ENCODE data around the gene GALNT9. TPM values are rescaled to one million over a fixed set of nuclear protein-coding genes. Genes with fewer than 3 reads are reported as not detected.

GALNT9 gene
- total RNA-seq, 1 experiment from 2014 or later: not detected

- no peaks in the 10 kb centered on the region for H3K36me3 ChIP-seq (ENCODE audit: insufficient read depth, low read length)
- no peak overlapping the region for H3K4me3 ChIP-seq (ENCODE audit: low read length)
- DNase-seq: no peak
- H3K27ac ChIP-seq (ENCODE audit: low read length): no peak overlapping the region
- H4K20me1 ChIP-seq (ENCODE audit: insufficient read depth, low read depth, low read length): no peaks in the 10 kb centered on the region
- H3K27me3 ChIP-seq (ENCODE audit: low read length): no peaks in the 10 kb centered on the region
- no peaks in the 10 kb centered on the region for H3K4me1 ChIP-seq (ENCODE audit: low read length)
- H3K4me2 ChIP-seq (ENCODE audit: low read depth, low read length, poor library complexity, severe bottlenecking): no peak overlapping the region
- H3K9me3 ChIP-seq (ENCODE audit: low read length): no peaks in the 10 kb centered on the region
- H2AFZ ChIP-seq (ENCODE audit: low read length): no peak overlapping the region
- H3K9me2 ChIP-seq (replicated peaks; ENCODE audit: insufficient read depth, low read length): no peaks in the 10 kb centered on the region
- H3K9ac ChIP-seq (ENCODE audit: low read length): no peak overlapping the region
- no peaks in the 10 kb centered on the region for H3K79me2 ChIP-seq (ENCODE audit: low read length)
Measured at GRCh38 chr12:132217800-132218526, 111.4 kb downstream of the GALNT9 start.

GRCh38 chr12:132217371-132217770 is 112.0 kb downstream of the GALNT9 start:
- H3K4me1 ChIP-seq (ENCODE audit: low read length): no peaks in the 10 kb centered on the region
- H3K4me2 ChIP-seq (ENCODE audit: low read depth, low read length, poor library complexity, severe bottlenecking): no peak overlapping the region
- no peaks in the 10 kb centered on the region for H3K9me3 ChIP-seq (ENCODE audit: low read length)
- no peak overlapping the region for H2AFZ ChIP-seq (ENCODE audit: low read length)
- H3K27ac ChIP-seq (ENCODE audit: low read length): no peak overlapping the region
- H3K9me2 ChIP-seq (replicated peaks; ENCODE audit: insufficient read depth, low read length): no peaks in the 10 kb centered on the region
- H3K4me3 ChIP-seq (ENCODE audit: low read length): no peak overlapping the region
- H3K36me3 ChIP-seq (ENCODE audit: insufficient read depth, low read length): no peaks in the 10 kb centered on the region
- H3K9ac ChIP-seq (ENCODE audit: low read length): no peak overlapping the region
- no peaks in the 10 kb centered on the region for H4K20me1 ChIP-seq (ENCODE audit: insufficient read depth, low read depth, low read length)
- no peak for DNase-seq
- no peaks in the 10 kb centered on the region for H3K27me3 ChIP-seq (ENCODE audit: low read length)
- no peaks in the 10 kb centered on the region for H3K79me2 ChIP-seq (ENCODE audit: low read length)

- no peak overlapping the region for H3K27ac ChIP-seq (ENCODE audit: low read length)
- DNase-seq: no peak
- no peaks in the 10 kb centered on the region for H3K27me3 ChIP-seq (ENCODE audit: low read length)
Measured at GRCh38 chr12:132216354-132216987, 112.9 kb downstream of the GALNT9 start.

GRCh38 chr12:132215299-132215989 is 113.9 kb downstream of the GALNT9 start:
- Histone ChIP-seq H3K27me3 (ENCODE audit: low read length) (no peaks in the 10 kb centered on the region), H3K36me3 (ENCODE audit: insufficient read depth, low read length) (no peaks in the 10 kb centered on the region), H3K4me2 (ENCODE audit: low read depth, low read length, poor library complexity, severe bottlenecking) (no peak overlapping the region), H3K4me3 (ENCODE audit: low read length) (no peak overlapping the region), H3K27ac (ENCODE audit: low read length) (no peak overlapping the region), H4K20me1 (ENCODE audit: insufficient read depth, low read depth, low read length) (no peaks in the 10 kb centered on the region), H3K4me1 (ENCODE audit: low read length) (no peaks in the 10 kb centered on the region), H2AFZ (ENCODE audit: low read length) (no peak overlapping the region), H3K79me2 (ENCODE audit: low read length) (no peaks in the 10 kb centered on the region), H3K9me3 (ENCODE audit: low read length) (no peaks in the 10 kb centered on the region), H3K9me2 (replicated peaks; ENCODE audit: insufficient read depth, low read length) (no peaks in the 10 kb centered on the region), H3K9ac (ENCODE audit: low read length) (no peak overlapping the region)
- no peak for DNase-seq

More at GRCh38 chr12:132216354-132216987, 112.9 kb downstream of the GALNT9 start:
- H3K36me3 ChIP-seq (ENCODE audit: insufficient read depth, low read length): no peaks in the 10 kb centered on the region
- no peaks in the 10 kb centered on the region for H3K9me2 ChIP-seq (replicated peaks; ENCODE audit: insufficient read depth, low read length)
- no peaks in the 10 kb centered on the region for H3K4me1 ChIP-seq (ENCODE audit: low read length)
- H3K9me3 ChIP-seq (ENCODE audit: low read length): no peaks in the 10 kb centered on the region
- H3K4me2 ChIP-seq (ENCODE audit: low read depth, low read length, poor library complexity, severe bottlenecking): no peak overlapping the region
- no peaks in the 10 kb centered on the region for H3K79me2 ChIP-seq (ENCODE audit: low read length)
- H3K9ac ChIP-seq (ENCODE audit: low read length): no peak overlapping the region
- H3K4me3 ChIP-seq (ENCODE audit: low read length): no peak overlapping the region
- no peaks in the 10 kb centered on the region for H4K20me1 ChIP-seq (ENCODE audit: insufficient read depth, low read depth, low read length)
- no peak overlapping the region for H2AFZ ChIP-seq (ENCODE audit: low read length)

GRCh38 chr12:132214891-132215290 is 114.5 kb downstream of the GALNT9 start:
- no peaks in the 10 kb centered on the region for H3K9me2 ChIP-seq (replicated peaks; ENCODE audit: insufficient read depth, low read length)
- H3K4me3 ChIP-seq (ENCODE audit: low read length): no peak overlapping the region
- no peaks in the 10 kb centered on the region for H3K79me2 ChIP-seq (ENCODE audit: low read length)
- no peak overlapping the region for H3K4me2 ChIP-seq (ENCODE audit: low read depth, low read length, poor library complexity, severe bottlenecking)
- no peaks in the 10 kb centered on the region for H3K9me3 ChIP-seq (ENCODE audit: low read length)
- DNase-seq: no peak
- no peak overlapping the region for H3K27ac ChIP-seq (ENCODE audit: low read length)
- H3K4me1 ChIP-seq (ENCODE audit: low read length): no peaks in the 10 kb centered on the region
- H4K20me1 ChIP-seq (ENCODE audit: insufficient read depth, low read depth, low read length): no peaks in the 10 kb centered on the region
- no peaks in the 10 kb centered on the region for H3K27me3 ChIP-seq (ENCODE audit: low read length)
- H3K36me3 ChIP-seq (ENCODE audit: insufficient read depth, low read length): no peaks in the 10 kb centered on the region
- H3K9ac ChIP-seq (ENCODE audit: low read length): no peak overlapping the region
- no peak overlapping the region for H2AFZ ChIP-seq (ENCODE audit: low read length)

GRCh38 chr12:132214161-132214476 is 115.3 kb downstream of the GALNT9 start:
- Histone ChIP-seq H3K9me3 (ENCODE audit: low read length) (no peaks in the 10 kb centered on the region), H3K9ac (ENCODE audit: low read length) (no peak overlapping the region), H3K27me3 (ENCODE audit: low read length) (no peaks in the 10 kb centered on the region), H4K20me1 (ENCODE audit: insufficient read depth, low read depth, low read length) (no peaks in the 10 kb centered on the region), H3K4me1 (ENCODE audit: low read length) (no peaks in the 10 kb centered on the region), H3K4me3 (ENCODE audit: low read length) (no peak overlapping the region), H2AFZ (ENCODE audit: low read length) (no peak overlapping the region), H3K36me3 (ENCODE audit: insufficient read depth, low read length) (no peaks in the 10 kb centered on the region), H3K27ac (ENCODE audit: low read length) (no peak overlapping the region), H3K9me2 (replicated peaks; ENCODE audit: insufficient read depth, low read length) (no peaks in the 10 kb centered on the region), H3K79me2 (ENCODE audit: low read length) (no peaks in the 10 kb centered on the region), H3K4me2 (ENCODE audit: low read depth, low read length, poor library complexity, severe bottlenecking) (no peak overlapping the region)
- DNase-seq: no peak

- Histone ChIP-seq H3K27ac (ENCODE audit: low read length) (no peak overlapping the region), H3K9me3 (ENCODE audit: low read length) (no peaks in the 10 kb centered on the region)
Measured at GRCh38 chr12:132213359-132214160, 115.8 kb downstream of the GALNT9 start.

GRCh38 chr12:132211816-132212215 is 117.6 kb downstream of the GALNT9 start:
- Histone ChIP-seq H3K4me2 (ENCODE audit: low read depth, low read length, poor library complexity, severe bottlenecking) (no peak overlapping the region), H2AFZ (ENCODE audit: low read length) (no peak overlapping the region), H3K4me1 (ENCODE audit: low read length) (no peaks in the 10 kb centered on the region), H4K20me1 (ENCODE audit: insufficient read depth, low read depth, low read length) (no peaks in the 10 kb centered on the region), H3K9me2 (replicated peaks; ENCODE audit: insufficient read depth, low read length) (no peaks in the 10 kb centered on the region), H3K27ac (ENCODE audit: low read length) (no peak overlapping the region), H3K9ac (ENCODE audit: low read length) (no peak overlapping the region), H3K27me3 (ENCODE audit: low read length) (no peaks in the 10 kb centered on the region), H3K4me3 (ENCODE audit: low read length) (no peak overlapping the region), H3K79me2 (ENCODE audit: low read length) (no peaks in the 10 kb centered on the region), H3K9me3 (ENCODE audit: low read length) (no peaks in the 10 kb centered on the region), H3K36me3 (ENCODE audit: insufficient read depth, low read length) (no peaks in the 10 kb centered on the region)
- DNase-seq: no peak

More at GRCh38 chr12:132213359-132214160, 115.8 kb downstream of the GALNT9 start:
- Histone ChIP-seq H3K4me2 (ENCODE audit: low read depth, low read length, poor library complexity, severe bottlenecking) (no peak overlapping the region), H3K27me3 (ENCODE audit: low read length) (no peaks in the 10 kb centered on the region), H2AFZ (ENCODE audit: low read length) (no peak overlapping the region), H3K4me3 (ENCODE audit: low read length) (no peak overlapping the region), H4K20me1 (ENCODE audit: insufficient read depth, low read depth, low read length) (no peaks in the 10 kb centered on the region), H3K9ac (ENCODE audit: low read length) (no peak overlapping the region), H3K79me2 (ENCODE audit: low read length) (no peaks in the 10 kb centered on the region), H3K9me2 (replicated peaks; ENCODE audit: insufficient read depth, low read length) (no peaks in the 10 kb centered on the region), H3K36me3 (ENCODE audit: insufficient read depth, low read length) (no peaks in the 10 kb centered on the region), H3K4me1 (ENCODE audit: low read length) (no peaks in the 10 kb centered on the region)
- no peak for DNase-seq
